Lung (tissue), 12 donors: ENCODE measurements around the gene SFT2D1. TPM values are rescaled to one million over a fixed set of nuclear protein-coding genes. Genes with fewer than 3 reads are reported as not detected.
A peak's percentile ranks its signal among the peaks of the same experiment; 100 is the strongest.
"Not testable (repeated sequence)": the region's sequence is repeated elsewhere in the genome, so short reads cannot be mapped to it uniquely, and the experiment has no call there.

Experiments used
- ATAC-seq: fragments of 200-7000 bp; cut with Tn5 transposase; one replicate; pipeline ENCODE4 v1.9.1; 2020; ENCODE audit warnings: moderate number of reproducible peaks; ENCODE audit not compliant: insufficient read depth, low FRiP score
- DNase-seq, 3 donors: peaks; one replicate each; pipeline ENCODE4 v3.0.0-alpha.2; 2013 to 2017
- H3K27ac ChIP-seq, 2 donors: one replicate each; pipeline ENCODE4 v1.5.1; 2013; ENCODE audit warnings: mild to moderate bottlenecking in 2 of 2, moderate library complexity in 2 of 2, control low read depth in 1 of 2, inconsistent platforms in 1 of 2, low read depth in 1 of 2, low read length in 1 of 2
- H3K27me3 ChIP-seq, 3 donors: one replicate each; pipeline ENCODE4 v1.5.1; 2013; ENCODE audit warnings: low read length in 2 of 3; ENCODE audit not compliant: control insufficient read depth in 3 of 3, insufficient read depth in 3 of 3
- H3K36me3 ChIP-seq, 4 donors: one replicate each; pipeline ENCODE4 v1.5.1; 2013; ENCODE audit warnings: low read length in 4 of 4, mild to moderate bottlenecking in 1 of 4, moderate library complexity in 1 of 4; ENCODE audit not compliant: control insufficient read depth in 4 of 4, insufficient read depth in 4 of 4
- H3K4me1 ChIP-seq, 5 donors: one replicate each; pipeline ENCODE4 v1.5.1; 2013; ENCODE audit warnings: low read length in 5 of 5, mild to moderate bottlenecking in 2 of 5, moderate library complexity in 1 of 5; ENCODE audit not compliant: control insufficient read depth in 5 of 5, insufficient read depth in 5 of 5
- H3K4me3 ChIP-seq: one replicate; pipeline ENCODE4 v1.5.1; 2013; ENCODE audit warnings: mild to moderate bottlenecking, control low read depth, moderate library complexity
- H3K9ac ChIP-seq, 2 donors: one replicate each; pipeline ENCODE4 v1.5.1; 2013; ENCODE audit warnings: low read length in 2 of 2, control low read depth in 1 of 2; ENCODE audit not compliant: insufficient read depth in 1 of 2
- H3K9me3 ChIP-seq, 4 donors: one replicate each; pipeline ENCODE4 v1.5.1; 2013; ENCODE audit warnings: low read length in 3 of 4, mild to moderate bottlenecking in 1 of 4, moderate library complexity in 1 of 4; ENCODE audit not compliant: control insufficient read depth in 4 of 4, insufficient read depth in 3 of 4
- CTCF ChIP-seq: IDR thresholded peaks from 2 replicates; pipeline ENCODE4 v1.5.1; 2012; ENCODE audit warnings: mild to moderate bottlenecking; ENCODE audit errors: control extremely low read depth, extremely low read depth
- WGBS, 2 donors: extraction: QIAGEN DNeasy Blood & Tissue Kit; methylation state at CpG; one replicate each; pipeline ENCODE4 v1.1.7; 2013; 5-methylcytosine and 5-hydroxymethylcytosine counted together
- polyA plus RNA-seq, 2 donors: library from polyadenylated mRNA; stranded (reverse); fragments of 200-250 nt; gene quantifications; one replicate each; pipeline ENCODE4 v1.2.1, GENCODE V29; 2013
- total RNA-seq, 2 donors: library from RNA; depleted of rRNA in 1 of 2; stranded (reverse); fragments of >200 nt in 1 of 2; gene quantifications; one replicate each; pipeline ENCODE4 v1.2.1, GENCODE V29; 2014 to 2021
- donor health status: control.
- donor health status: control.
- donor health status: Bipolar disorder and iron deficiency.
- donor health status: healthy.
- donor health status: DM: yes; HTN: yes; CAD: no.

The SFT2D1 gene
- total and polyA plus RNA-seq, 4 donors = 40.8 to 81.2 (median 58.8) TPM

GRCh38 chr6:166344921-166345320 lies 2.6 kb upstream of the SFT2D1 start:
- not testable (repeated sequence) for H3K9ac ChIP-seq, DNase-seq, ATAC-seq, H3K9me3 ChIP-seq, H3K36me3 ChIP-seq, H3K27me3 ChIP-seq, H3K4me3 ChIP-seq, H3K27ac ChIP-seq
- 94% methylated on average over 2 of the region's 2 CpGs for WGBS, 2 donors
- H3K4me1 ChIP-seq = peaks cover 0 to 22% (median 8%) of the 10 kb centered on the region in 5 donors

GRCh38 chr6:166344240-166344639 lies 1.9 kb upstream of the SFT2D1 start:
- no peak for DNase-seq
- 95 to 98% methylated on average over 8 of the region's 8 CpGs for WGBS, 2 donors
- no peak for TF ChIP-seq CTCF
- Histone ChIP-seq H3K27ac (no peak overlapping the region), H3K9ac (no peak overlapping the region), H3K9me3 (no peaks in the 10 kb centered on the region), H3K36me3 (peaks cover 0 to 4% (median 1%) of the 10 kb centered on the region in 4 donors), H3K4me3 (no peak overlapping the region), H3K4me1 (peaks cover 3 to 22% (median 8%) of the 10 kb centered on the region in 5 donors), H3K27me3 (no peaks in the 10 kb centered on the region)
- ATAC-seq = no peak

- H3K27me3 ChIP-seq = no peaks in the 10 kb centered on the region
- H3K9ac ChIP-seq = peak overlapping the region; percentile 90 to 95
- H3K4me3 ChIP-seq = peak overlapping the region; percentile 99
- H3K27ac ChIP-seq = peak overlapping the region; percentile 93 to 99
- H3K36me3 ChIP-seq = peaks cover 0 to 4% (median 1%) of the 10 kb centered on the region in 4 donors
- DNase-seq (peak in 1 of 3 donors; percentile 26), ATAC-seq (peak; percentile 29)
- no peak for TF ChIP-seq CTCF
- WGBS, 2 donors = 8 to 21% methylated on average over 3 of the region's 3 CpGs
- H3K4me1 ChIP-seq = peaks cover 3 to 22% (median 13%) of the 10 kb centered on the region in 5 donors
- no peaks in the 10 kb centered on the region for H3K9me3 ChIP-seq
These were observed 774 bp upstream of the SFT2D1 start for GRCh38 chr6:166343150-166343487.

- DNase-seq = peak in 2 of 3 donors; percentile 35 to 50
- H3K4me1 ChIP-seq = peaks cover 3 to 22% (median 13%) of the 10 kb centered on the region in 5 donors
- ATAC-seq = peak; percentile 6
These were observed 382 bp downstream of the SFT2D1 start for GRCh38 chr6:166341977-166342348.

More at GRCh38 chr6:166341977-166342348, 382 bp downstream of the SFT2D1 start:
- H3K27ac ChIP-seq = peak overlapping the region; percentile 93 to 99
- peak overlapping the region; percentile 68 to 95 for H3K9ac ChIP-seq
- no peak for TF ChIP-seq CTCF
- H3K9me3 ChIP-seq = no peaks in the 10 kb centered on the region
- H3K4me3 ChIP-seq = peak overlapping the region; percentile 99
- WGBS, 2 donors = 0% methylated on average over 16 of the region's 16 CpGs
- no peaks in the 10 kb centered on the region for H3K27me3 ChIP-seq
- H3K36me3 ChIP-seq = peaks cover 3 to 10% (median 5%) of the 10 kb centered on the region in 4 donors
